ENCODE results near the gene GPR87. TPM values are rescaled to one million over a fixed set of nuclear protein-coding genes. Genes with fewer than 3 reads are reported as not detected.

The GPR87 gene, protein sequence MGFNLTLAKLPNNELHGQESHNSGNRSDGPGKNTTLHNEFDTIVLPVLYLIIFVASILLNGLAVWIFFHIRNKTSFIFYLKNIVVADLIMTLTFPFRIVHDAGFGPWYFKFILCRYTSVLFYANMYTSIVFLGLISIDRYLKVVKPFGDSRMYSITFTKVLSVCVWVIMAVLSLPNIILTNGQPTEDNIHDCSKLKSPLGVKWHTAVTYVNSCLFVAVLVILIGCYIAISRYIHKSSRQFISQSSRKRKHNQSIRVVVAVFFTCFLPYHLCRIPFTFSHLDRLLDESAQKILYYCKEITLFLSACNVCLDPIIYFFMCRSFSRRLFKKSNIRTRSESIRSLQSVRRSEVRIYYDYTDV
- under 1 TPM in 1 of 2 experiments, not detected in 1; 0.19 TPM for total RNA-seq

DNA sequence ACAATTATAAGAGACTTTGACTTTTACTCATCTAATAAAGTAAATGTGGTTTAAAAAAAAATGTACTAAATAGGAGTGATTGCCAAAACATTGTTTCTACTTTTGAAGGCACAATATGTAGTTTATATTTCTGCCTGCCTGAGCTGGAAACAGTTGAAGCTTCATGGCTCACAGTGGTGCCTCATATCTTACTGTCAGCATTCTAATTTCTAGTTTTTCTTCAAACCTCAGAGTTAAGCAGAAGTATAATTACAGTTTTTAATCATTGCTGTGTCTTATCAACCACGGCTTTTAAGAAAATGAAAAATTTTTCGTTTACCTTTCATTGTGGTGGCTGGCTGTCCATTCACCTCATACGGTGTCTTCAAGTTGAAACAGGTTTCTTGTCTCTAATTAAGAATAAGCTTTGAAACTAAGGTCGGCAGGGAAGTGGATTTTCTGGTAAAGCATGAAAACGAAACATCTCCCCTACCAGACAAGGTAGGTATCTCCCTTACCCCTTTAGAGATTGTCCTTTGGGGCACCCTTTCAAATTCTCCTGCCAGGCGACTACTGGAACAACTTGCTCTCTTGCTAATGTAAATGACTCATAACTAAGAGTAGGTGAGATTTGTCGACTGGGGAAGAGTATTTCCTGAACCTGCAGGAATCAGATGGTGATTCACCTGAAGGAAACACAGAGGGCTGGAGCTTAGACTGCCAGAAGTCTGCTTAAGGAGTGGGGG is at the start of gene GPR87:
Gene GPR87 (minus strand): TSS at position 554 of the 725 bp plus-strand sequence. CDS start 16,720 bp downstream, outside the sequence.
- Mint-ChIP-seq H3K4me1 (ENCODE audit: low read depth) (peaks cover 12% of the 10 kb centered on the region), H3K36me3 (ENCODE audit: low read depth) (no peaks in the 10 kb centered on the region), H3K9me3 (no peaks in the 10 kb centered on the region), H3K27me3 (ENCODE audit: low read depth) (no peaks in the 10 kb centered on the region), H3K27ac (no peak within 1 kb of the TSS), H3K4me3 (no peak within 1 kb of the TSS)
- intact Hi-C loops (cut with micrococcal nuclease): loop anchor here (1.0 to 2.0 kb wide), 2 partner anchors 11 to 40 kb away; no protein-coding TSS in a partner anchor
- CTCF ChIA-PET: interaction anchor here (0.6 to 1.5 kb wide), 3 partner anchors 11 to 599 kb away, joined by 3 to 4 read pairs (median 4); no protein-coding TSS in a partner anchor
- peak; percentile 48 for DNase-seq

DNA sequence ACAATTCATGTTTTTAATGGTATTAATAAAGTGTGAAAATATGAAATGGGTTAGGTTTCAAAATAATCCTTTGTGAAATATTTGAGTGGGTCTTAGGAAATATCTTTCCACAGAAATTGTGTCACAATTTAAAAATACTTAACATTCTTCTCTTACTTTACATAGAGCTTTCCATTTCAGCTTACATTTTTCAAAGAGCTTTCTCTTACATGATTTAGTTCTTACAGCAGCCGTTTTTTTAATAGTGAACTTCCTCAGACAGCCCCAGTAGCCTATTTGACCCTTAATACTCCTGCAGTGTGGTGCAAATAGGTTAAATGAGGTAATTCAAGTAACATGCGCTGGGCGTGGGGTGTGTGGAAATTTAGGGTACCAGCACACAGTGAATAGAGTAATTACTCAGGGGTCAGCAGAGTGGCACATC is 46.1 kb upstream of the GPR87 start:
- H3K36me3 Mint-ChIP-seq (ENCODE audit: low read depth): no peaks in the 10 kb centered on the region
- H3K9me3 Mint-ChIP-seq: no peaks in the 10 kb centered on the region
- no peak for DNase-seq
- H3K4me3 Mint-ChIP-seq: no peak overlapping the region
- CTCF ChIA-PET: no interaction called here
- H3K4me1 Mint-ChIP-seq (ENCODE audit: low read depth): no peaks in the 10 kb centered on the region
- intact Hi-C loops (cut with micrococcal nuclease): no loop called here
- no peak overlapping the region for H3K27ac Mint-ChIP-seq
- H3K27me3 Mint-ChIP-seq (ENCODE audit: low read depth): no peaks in the 10 kb centered on the region

DNA sequence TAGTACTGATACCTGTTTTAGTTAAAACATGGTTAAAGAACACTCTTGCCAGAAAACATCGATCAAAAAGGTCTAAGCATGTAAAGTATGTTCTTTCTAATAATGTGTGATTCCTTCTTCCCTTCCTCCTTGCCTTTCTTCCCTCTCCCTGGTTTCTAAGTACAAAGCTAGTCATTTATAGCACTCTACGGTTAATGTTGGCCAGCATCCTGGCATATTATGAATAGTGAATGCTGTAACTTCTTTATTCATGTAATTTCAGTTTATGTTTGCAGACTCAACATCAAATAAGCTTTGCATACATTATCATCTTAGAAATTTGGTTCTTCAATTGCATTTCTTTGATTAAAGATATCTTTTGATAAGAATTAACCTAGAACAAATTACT is 40.8 kb upstream of the GPR87 start:
- Mint-ChIP-seq H3K36me3 (ENCODE audit: low read depth) (no peaks in the 10 kb centered on the region), H3K4me1 (ENCODE audit: low read depth) (no peaks in the 10 kb centered on the region), H3K4me3 (no peak overlapping the region), H3K9me3 (no peaks in the 10 kb centered on the region), H3K27me3 (ENCODE audit: low read depth) (no peaks in the 10 kb centered on the region), H3K27ac (no peak overlapping the region)
- intact Hi-C loops (cut with micrococcal nuclease): no loop called here
- no peak for DNase-seq
- CTCF ChIA-PET: no interaction called here

DNA sequence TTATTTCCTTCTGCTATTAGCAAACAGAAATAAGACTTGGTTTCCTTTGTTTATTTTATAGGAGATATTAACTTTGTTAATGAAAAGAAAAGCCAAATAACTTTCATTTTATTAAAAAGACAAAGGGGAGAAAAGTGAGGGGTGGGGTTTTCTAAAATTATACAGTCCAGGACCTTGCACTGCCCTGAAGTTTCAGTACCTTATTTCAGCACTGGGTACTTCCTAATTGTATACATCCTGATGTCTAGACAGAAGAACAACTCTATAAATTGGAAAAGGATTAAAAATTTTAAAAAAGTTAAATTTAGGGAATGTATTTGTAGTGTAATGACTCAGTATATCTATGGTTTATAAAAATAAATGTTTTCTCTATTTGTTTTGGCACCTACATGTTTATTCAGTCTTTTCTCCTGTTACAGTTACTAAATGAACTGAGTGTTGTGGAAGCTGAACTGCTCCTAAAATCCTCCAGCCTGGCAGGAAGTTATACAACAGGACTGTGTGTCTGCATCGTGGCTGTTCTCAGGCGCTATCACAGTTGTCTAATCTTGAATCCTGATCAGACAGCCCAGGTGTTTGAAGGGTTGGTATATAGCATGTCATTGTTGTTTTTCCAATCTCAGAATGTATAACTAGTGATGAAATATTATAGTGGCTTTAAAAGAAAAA is 40.3 kb upstream of the GPR87 start:
- CTCF ChIA-PET: no interaction called here
- no peak for DNase-seq
- Mint-ChIP-seq H3K27me3 (ENCODE audit: low read depth) (peaks cover 3% of the 10 kb centered on the region), H3K36me3 (ENCODE audit: low read depth) (no peaks in the 10 kb centered on the region), H3K27ac (no peak overlapping the region), H3K4me1 (ENCODE audit: low read depth) (no peaks in the 10 kb centered on the region), H3K9me3 (no peaks in the 10 kb centered on the region), H3K4me3 (no peak overlapping the region)
- intact Hi-C loops (cut with micrococcal nuclease): no loop called here

DNA sequence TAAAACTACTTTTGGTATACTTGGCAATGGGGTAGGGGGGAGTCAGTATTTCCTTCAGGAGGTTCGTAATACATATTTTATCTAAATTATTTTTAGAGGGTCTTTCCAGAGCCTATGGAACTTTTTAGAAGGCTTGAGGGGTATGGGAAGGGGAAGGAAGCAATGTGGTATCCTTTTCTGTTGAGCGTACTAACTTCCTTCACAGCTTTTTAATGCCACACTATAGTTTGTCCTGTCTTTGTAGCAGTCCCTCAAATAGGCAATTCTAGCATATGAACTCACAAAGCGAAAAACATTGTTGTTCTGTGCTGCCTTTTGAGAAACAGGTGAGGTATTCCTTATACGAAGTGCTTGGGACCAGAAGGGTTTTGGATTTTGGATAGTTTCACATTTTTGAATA is 35.0 kb upstream of the GPR87 start:
- Mint-ChIP-seq H3K27ac (no peak overlapping the region), H3K4me3 (no peak overlapping the region), H3K9me3 (no peaks in the 10 kb centered on the region), H3K27me3 (ENCODE audit: low read depth) (peaks cover 7% of the 10 kb centered on the region), H3K36me3 (ENCODE audit: low read depth) (no peaks in the 10 kb centered on the region), H3K4me1 (ENCODE audit: low read depth) (no peaks in the 10 kb centered on the region)
- CTCF ChIA-PET: no interaction called here
- intact Hi-C loops (cut with micrococcal nuclease): no loop called here
- DNase-seq: no peak

DNA sequence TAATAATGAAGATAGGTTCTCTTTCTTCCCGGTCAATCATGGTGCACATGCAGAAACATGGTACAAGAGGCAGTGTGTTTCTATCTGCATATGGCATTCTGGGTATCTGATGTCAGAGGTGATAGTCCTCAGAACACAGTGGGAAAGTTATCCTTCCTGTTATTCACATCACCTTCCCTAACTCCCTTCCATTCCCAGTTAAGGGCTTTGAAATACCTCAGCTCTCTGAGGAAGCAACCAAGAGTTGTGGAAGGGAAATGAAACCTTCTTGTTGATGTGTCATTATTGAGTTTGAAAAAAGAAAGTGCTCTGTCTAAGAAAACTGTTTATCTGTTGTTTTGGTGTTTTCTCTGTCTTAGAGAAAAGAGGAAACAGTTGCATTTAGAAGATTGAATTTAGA is 34.6 kb upstream of the GPR87 start:
- intact Hi-C loops (cut with micrococcal nuclease): no loop called here
- Mint-ChIP-seq H3K4me3 (no peak overlapping the region), H3K4me1 (ENCODE audit: low read depth) (peaks cover 1% of the 10 kb centered on the region), H3K36me3 (ENCODE audit: low read depth) (no peaks in the 10 kb centered on the region), H3K9me3 (no peaks in the 10 kb centered on the region), H3K27me3 (ENCODE audit: low read depth) (peaks cover 7% of the 10 kb centered on the region), H3K27ac (no peak overlapping the region)
- CTCF ChIA-PET: no interaction called here
- DNase-seq: no peak

DNA sequence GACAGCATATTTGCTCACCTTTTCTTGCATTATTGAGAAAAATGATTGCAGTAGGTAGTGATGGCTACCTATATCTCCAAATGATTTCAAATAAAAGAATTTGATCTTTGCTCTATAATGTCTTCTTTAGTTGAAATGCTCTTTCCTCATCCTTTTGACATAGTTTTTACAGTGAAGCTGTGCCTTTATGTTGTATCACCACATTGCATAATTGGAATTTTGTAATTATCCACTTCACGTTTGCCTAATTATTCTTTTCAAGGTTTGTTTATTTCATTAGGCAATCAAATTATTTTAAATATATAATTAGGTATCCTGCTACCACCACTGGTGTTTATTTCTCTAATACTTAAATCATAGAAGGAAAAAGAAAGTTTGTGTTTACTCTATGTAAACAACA is 34.0 kb upstream of the GPR87 start:
- Mint-ChIP-seq H3K27me3 (ENCODE audit: low read depth) (peaks cover 10% of the 10 kb centered on the region), H3K4me3 (no peak overlapping the region), H3K4me1 (ENCODE audit: low read depth) (peaks cover 7% of the 10 kb centered on the region), H3K27ac (no peak overlapping the region), H3K9me3 (no peaks in the 10 kb centered on the region), H3K36me3 (ENCODE audit: low read depth) (no peaks in the 10 kb centered on the region)
- no peak for DNase-seq
- intact Hi-C loops (cut with micrococcal nuclease): no loop called here
- CTCF ChIA-PET: no interaction called here

DNA sequence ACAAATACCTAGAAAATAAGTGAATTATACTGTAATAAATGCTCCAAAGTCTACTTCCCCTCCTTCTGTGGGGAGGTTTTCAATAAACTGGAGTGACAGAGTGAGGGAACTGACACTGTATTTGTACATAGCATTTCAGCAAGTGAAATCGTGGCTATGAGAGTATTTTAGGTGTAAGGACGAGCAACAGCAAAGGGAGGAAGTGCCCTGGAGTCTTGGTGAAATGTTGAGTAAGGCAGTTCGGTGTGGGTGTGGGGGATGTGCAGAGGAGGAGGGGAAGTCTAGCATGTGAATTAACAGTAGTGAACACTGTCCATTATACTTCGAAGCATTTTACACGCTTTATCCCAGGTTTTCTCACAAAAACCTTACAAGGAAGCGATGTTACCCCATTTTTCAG is 30.8 kb upstream of the GPR87 start:
- intact Hi-C loops (cut with micrococcal nuclease): no loop called here
- Mint-ChIP-seq H3K36me3 (ENCODE audit: low read depth) (no peaks in the 10 kb centered on the region), H3K4me3 (no peak overlapping the region), H3K27ac (no peak overlapping the region), H3K4me1 (ENCODE audit: low read depth) (peaks cover 7% of the 10 kb centered on the region), H3K27me3 (ENCODE audit: low read depth) (peaks cover 18% of the 10 kb centered on the region), H3K9me3 (no peaks in the 10 kb centered on the region)
- CTCF ChIA-PET: no interaction called here
- no peak for DNase-seq

DNA sequence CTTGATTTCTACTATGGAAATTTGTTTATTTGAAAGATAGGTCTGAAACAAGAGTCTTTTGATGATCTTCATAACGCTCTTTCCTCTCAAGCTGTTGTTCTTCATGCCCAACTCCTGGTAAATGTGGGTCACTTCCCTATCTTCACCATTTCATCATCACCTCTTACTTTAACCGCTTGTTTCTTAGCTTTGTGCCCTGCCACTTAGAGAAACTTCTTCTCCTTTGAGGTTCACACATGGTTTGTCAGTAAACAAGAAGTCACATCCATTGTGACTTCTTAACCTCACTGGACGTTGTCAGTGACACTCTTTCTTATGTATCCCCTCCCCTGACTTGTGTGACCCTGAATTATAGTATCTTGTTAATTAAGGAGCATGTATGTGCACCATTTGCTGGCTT is 29.7 kb upstream of the GPR87 start:
- Mint-ChIP-seq H3K27ac (no peak overlapping the region), H3K4me1 (ENCODE audit: low read depth) (peaks cover 7% of the 10 kb centered on the region), H3K27me3 (ENCODE audit: low read depth) (peaks cover 14% of the 10 kb centered on the region), H3K4me3 (no peak overlapping the region), H3K9me3 (no peaks in the 10 kb centered on the region), H3K36me3 (ENCODE audit: low read depth) (no peaks in the 10 kb centered on the region)
- CTCF ChIA-PET: no interaction called here
- no peak for DNase-seq
- intact Hi-C loops (cut with micrococcal nuclease): no loop called here

DNA sequence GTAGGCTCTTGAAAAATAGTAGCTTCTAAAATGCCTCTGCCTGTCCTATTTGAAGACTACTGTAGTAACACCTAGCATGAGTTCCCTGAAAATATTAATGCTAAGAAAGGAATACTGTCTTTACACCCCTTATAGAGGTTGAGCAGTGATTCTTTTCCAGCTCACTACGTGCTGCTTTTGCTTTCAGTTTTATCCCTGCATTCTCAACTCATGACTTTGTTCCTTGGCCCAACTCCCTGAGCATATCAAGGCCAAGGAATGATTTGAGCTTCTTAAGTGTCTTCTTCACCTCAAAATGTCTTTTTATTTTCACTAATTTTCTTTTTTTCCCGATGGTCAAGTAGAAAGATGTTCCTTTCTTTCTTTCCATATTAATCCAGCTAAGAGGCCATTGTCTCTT is 29.2 kb upstream of the GPR87 start:
- H3K9me3 Mint-ChIP-seq: no peaks in the 10 kb centered on the region
- CTCF ChIA-PET: no interaction called here
- DNase-seq: no peak

DNA sequence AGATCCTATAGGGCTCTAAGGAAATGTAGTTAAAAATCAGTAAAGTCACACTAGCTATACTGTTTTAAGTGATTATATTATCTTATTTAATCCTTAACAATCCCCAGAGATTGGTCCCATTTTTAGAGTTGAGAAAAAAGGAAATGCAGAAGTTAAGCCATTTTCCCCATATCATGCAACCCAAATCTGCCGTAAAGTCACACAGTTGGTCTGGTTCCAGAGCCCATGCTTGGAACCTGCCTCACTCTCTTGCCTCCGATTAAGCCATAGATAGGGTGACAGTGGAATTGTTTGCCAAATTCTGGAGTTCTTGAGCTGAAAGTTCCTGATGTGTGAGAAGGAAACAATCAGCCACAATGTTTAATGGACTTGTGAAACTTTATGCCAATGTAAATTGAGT is 15.1 kb upstream of the GPR87 start:
- no peak overlapping the region for H3K4me3 Mint-ChIP-seq
- no peaks in the 10 kb centered on the region for H3K36me3 Mint-ChIP-seq (ENCODE audit: low read depth)
- no peak for DNase-seq
- no peak overlapping the region for H3K27ac Mint-ChIP-seq
- H3K9me3 Mint-ChIP-seq: no peaks in the 10 kb centered on the region
- H3K4me1 Mint-ChIP-seq (ENCODE audit: low read depth): peaks cover 7% of the 10 kb centered on the region
- intact Hi-C loops (cut with micrococcal nuclease): no loop called here
- peaks cover 2% of the 10 kb centered on the region for H3K27me3 Mint-ChIP-seq (ENCODE audit: low read depth)
- CTCF ChIA-PET: interaction anchor here (0.6 kb wide), 1 partner anchor 109 kb away, joined by 3 read pairs; no protein-coding TSS in a partner anchor

More for the DNA sequence above, 29.2 kb upstream of the GPR87 start:
- H3K36me3 Mint-ChIP-seq (ENCODE audit: low read depth): no peaks in the 10 kb centered on the region
- intact Hi-C loops (cut with micrococcal nuclease): no loop called here
- no peak overlapping the region for H3K4me3 Mint-ChIP-seq
- H3K27me3 Mint-ChIP-seq (ENCODE audit: low read depth): peaks cover 11% of the 10 kb centered on the region
- H3K27ac Mint-ChIP-seq: no peak overlapping the region
- H3K4me1 Mint-ChIP-seq (ENCODE audit: low read depth): peaks cover 7% of the 10 kb centered on the region

DNA sequence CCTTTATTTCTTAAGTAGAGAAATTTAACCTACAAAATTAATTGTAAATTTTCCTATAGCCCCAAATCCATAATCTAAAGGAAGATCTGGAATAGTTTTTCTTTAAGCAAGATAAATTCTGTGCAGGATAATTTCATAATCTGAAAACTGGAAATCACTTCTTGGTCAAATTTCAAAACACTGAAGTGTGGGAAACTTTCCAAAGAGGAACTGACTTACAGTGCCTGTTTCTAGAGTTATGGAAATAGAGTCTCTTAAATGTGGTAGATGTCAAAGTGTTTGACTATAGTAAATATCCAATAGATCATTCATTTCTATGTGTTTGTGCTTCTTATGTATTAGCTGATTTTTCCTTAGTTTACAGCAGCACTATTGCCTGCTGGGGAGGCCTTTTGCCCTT is 14.3 kb upstream of the GPR87 start:
- intact Hi-C loops (cut with micrococcal nuclease): no loop called here
- peaks cover 7% of the 10 kb centered on the region for H3K4me1 Mint-ChIP-seq (ENCODE audit: low read depth)
- H3K36me3 Mint-ChIP-seq (ENCODE audit: low read depth): no peaks in the 10 kb centered on the region
- no peak overlapping the region for H3K4me3 Mint-ChIP-seq
- peaks cover 4% of the 10 kb centered on the region for H3K27me3 Mint-ChIP-seq (ENCODE audit: low read depth)
- CTCF ChIA-PET: interaction anchor here (0.6 kb wide), 1 partner anchor 110 kb away, joined by 3 read pairs; no protein-coding TSS in a partner anchor
- DNase-seq: no peak
- no peak overlapping the region for H3K27ac Mint-ChIP-seq
- H3K9me3 Mint-ChIP-seq: no peaks in the 10 kb centered on the region

Data from activated naive CD4-positive, alpha-beta T cell treated with anti-CD3 and anti-CD28 coated beads for 36 hours (primary cell).